ENCODE measurements around the gene LEMD1. TPM values are rescaled to one million over a fixed set of nuclear protein-coding genes. Genes with fewer than 3 reads are reported as not detected.

LEMD1 gene
- total RNA-seq, 1 donor from 2014 or later: not detected

DNA sequence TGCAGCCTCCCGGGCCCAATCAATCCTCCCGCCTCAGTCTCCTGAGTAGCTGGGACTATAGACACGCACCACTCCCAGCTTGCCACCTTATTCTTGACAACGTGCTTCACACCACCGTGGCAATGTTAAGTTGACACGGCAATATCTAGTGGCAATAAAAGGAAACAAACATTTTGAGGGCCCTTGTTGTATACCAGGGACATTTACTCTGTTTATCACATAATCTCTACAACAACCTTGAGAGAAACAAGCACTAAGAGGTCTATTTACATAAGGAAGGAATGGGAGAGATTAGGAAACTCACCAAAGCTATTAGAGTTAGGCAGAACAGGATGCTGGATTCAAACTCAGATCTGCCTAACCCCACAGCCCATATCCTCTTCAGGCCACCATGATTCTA, 68.2 kb downstream of the LEMD1 start:
- Histone ChIP-seq H3K9me3 (no peaks in the 10 kb centered on the region), H3K36me3 (no peaks in the 10 kb centered on the region), H3K27ac (no peak overlapping the region), H3K4me3 (no peak overlapping the region), H3K27me3 (no peaks in the 10 kb centered on the region), H3K4me1 (peaks cover 9% of the 10 kb centered on the region)
- TF ChIP-seq, protein P1, sequence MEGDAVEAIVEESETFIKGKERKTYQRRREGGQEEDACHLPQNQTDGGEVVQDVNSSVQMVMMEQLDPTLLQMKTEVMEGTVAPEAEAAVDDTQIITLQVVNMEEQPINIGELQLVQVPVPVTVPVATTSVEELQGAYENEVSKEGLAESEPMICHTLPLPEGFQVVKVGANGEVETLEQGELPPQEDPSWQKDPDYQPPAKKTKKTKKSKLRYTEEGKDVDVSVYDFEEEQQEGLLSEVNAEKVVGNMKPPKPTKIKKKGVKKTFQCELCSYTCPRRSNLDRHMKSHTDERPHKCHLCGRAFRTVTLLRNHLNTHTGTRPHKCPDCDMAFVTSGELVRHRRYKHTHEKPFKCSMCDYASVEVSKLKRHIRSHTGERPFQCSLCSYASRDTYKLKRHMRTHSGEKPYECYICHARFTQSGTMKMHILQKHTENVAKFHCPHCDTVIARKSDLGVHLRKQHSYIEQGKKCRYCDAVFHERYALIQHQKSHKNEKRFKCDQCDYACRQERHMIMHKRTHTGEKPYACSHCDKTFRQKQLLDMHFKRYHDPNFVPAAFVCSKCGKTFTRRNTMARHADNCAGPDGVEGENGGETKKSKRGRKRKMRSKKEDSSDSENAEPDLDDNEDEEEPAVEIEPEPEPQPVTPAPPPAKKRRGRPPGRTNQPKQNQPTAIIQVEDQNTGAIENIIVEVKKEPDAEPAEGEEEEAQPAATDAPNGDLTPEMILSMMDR (IDR thresholded peaks at IDR 0.05): no peak
- TF ChIP-seq POLR2AphosphoS5 (IDR thresholded peaks at IDR 0.05; ENCODE audit: insufficient read depth in 1 of 2, low read depth in 1 of 2) (no peak), POLR2A (IDR thresholded peaks at IDR 0.05) (no peak)
- intact Hi-C loops (cut with DNase I): no loop called here
- no peak for DNase-seq (ENCODE audit: extremely low spot score in 2 of 2)

DNA sequence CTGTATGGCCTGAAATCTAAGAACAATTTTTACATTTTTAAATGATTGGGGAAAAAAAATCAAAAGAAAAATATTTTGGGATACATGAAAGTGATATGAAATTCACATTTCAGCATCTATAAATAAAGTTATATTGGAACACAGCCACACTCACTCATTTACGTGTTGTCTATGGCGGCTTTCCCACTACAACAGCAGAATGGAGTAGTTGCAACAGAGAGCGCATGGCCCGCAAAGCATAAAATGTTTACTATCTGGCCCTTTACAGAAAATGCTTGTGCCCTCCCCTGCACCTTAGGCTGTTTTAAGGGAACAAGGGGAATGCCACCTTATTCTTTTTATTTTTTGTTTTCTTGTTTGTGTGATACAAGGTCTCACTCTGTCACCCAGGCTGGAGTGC, 68.7 kb downstream of the LEMD1 start:
- Histone ChIP-seq H3K4me1 (peaks cover 9% of the 10 kb centered on the region), H3K36me3 (no peaks in the 10 kb centered on the region), H3K9me3 (no peaks in the 10 kb centered on the region), H3K27ac (no peak overlapping the region), H3K27me3 (no peaks in the 10 kb centered on the region), H3K4me3 (no peak overlapping the region)
- no peak for DNase-seq (ENCODE audit: extremely low spot score in 2 of 2)
- intact Hi-C loops (cut with DNase I): no loop called here
- TF ChIP-seq, protein P1 (IDR thresholded peaks at IDR 0.05): no peak
- TF ChIP-seq POLR2A (IDR thresholded peaks at IDR 0.05) (no peak), POLR2AphosphoS5 (IDR thresholded peaks at IDR 0.05; ENCODE audit: insufficient read depth in 1 of 2, low read depth in 1 of 2) (no peak)

DNA sequence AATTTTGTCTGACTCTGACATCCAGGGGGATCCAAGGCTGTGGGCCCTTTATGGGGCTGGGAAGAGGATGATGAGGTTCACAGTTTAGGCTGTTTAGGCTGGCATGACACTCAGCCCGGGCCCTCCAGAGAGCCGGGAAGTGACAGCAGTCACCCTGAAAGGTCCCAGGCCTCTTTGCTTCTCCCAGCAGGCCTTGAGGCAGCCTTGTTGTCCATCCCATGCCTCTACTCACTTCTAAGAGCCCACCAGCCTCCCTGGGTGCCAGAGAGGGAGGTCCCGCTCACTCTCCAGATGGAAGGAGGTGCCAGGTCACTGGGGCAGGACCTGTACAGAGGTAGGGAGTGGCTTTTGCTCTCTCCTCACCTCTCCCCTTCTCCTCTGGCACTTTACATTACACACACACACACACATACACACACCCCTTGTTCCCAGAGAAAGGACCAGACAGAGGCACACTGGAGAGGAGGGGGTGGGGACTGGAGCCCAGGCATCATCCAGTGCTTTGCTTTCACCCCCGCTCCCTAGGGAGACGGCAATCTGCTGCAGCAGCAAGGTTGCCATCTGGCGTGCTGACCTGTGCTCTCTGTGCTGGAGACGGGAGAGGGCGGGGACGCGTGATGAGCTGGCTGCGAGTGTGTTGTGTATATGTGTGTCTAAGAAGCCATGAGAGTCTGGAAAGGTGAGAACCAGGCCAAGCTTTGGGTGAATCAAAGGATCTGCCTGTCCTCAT, 69.7 kb downstream of the LEMD1 start:
- no peak overlapping the region for H3K27ac ChIP-seq
- no peaks in the 10 kb centered on the region for H3K36me3 ChIP-seq
- no peak for DNase-seq (ENCODE audit: extremely low spot score in 2 of 2)
- H3K4me1 ChIP-seq: peaks cover 8% of the 10 kb centered on the region
- intact Hi-C loops (cut with DNase I): no loop called here
- TF ChIP-seq, protein P1 (IDR thresholded peaks at IDR 0.05): no peak
- TF ChIP-seq POLR2A (IDR thresholded peaks at IDR 0.05) (no peak), POLR2AphosphoS5 (IDR thresholded peaks at IDR 0.05; ENCODE audit: insufficient read depth in 1 of 2, low read depth in 1 of 2) (no peak)
- no peaks in the 10 kb centered on the region for H3K27me3 ChIP-seq
- no peak overlapping the region for H3K4me3 ChIP-seq
- H3K9me3 ChIP-seq: no peaks in the 10 kb centered on the region

DNA sequence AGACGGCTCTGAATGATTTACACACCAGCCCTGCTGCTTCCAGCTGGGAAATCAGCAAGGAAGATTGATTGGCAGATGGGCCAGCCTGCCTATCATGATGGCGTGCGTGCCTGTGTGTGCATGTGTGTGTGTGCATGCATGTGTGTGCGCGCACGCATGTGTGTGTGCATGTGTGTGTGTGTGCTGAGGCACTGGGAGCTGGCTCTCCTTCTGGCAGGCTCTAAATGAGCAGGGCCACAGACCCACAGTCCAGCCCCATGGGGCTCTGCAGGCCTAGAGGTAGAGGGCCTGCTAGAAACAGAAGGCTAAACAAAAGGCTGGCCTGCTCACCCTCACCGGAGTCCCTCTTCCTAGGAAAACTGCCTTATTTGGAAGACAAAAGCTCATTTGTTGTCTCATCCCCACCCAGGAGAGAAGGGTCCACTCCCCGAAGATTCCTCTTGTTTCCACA, 71.1 kb downstream of the LEMD1 start:
- no peaks in the 10 kb centered on the region for H3K4me1 ChIP-seq
- TF ChIP-seq, protein P1 (IDR thresholded peaks at IDR 0.05): no peak
- TF ChIP-seq POLR2AphosphoS5 (IDR thresholded peaks at IDR 0.05; ENCODE audit: insufficient read depth in 1 of 2, low read depth in 1 of 2) (no peak), POLR2A (IDR thresholded peaks at IDR 0.05) (no peak)
- DNase-seq (ENCODE audit: extremely low spot score in 2 of 2): no peak
- no peaks in the 10 kb centered on the region for H3K9me3 ChIP-seq
- intact Hi-C loops (cut with DNase I): no loop called here
- H3K4me3 ChIP-seq: no peak overlapping the region
- H3K27me3 ChIP-seq: no peaks in the 10 kb centered on the region
- H3K27ac ChIP-seq: no peak overlapping the region
- no peaks in the 10 kb centered on the region for H3K36me3 ChIP-seq

DNA sequence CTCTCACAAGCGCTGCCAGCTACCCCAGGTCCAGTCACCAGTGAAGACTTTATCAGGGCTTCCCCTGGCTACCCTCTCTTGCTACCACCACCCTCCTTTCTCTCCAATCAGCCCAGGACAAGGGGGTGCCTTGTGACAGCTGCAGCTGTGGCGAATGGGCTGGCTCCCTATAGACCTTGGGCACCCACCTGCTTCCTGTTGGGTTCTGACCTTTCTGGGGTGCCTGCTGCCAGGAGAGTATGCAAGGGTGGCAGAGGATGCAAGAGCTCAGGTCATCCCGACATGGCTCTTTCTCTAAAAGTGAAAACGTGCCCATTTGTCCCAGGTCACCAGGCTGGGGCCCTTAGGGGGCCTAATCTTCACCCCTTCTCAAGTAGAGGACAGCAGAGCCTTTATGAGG, 71.7 kb downstream of the LEMD1 start:
- no peak for DNase-seq (ENCODE audit: extremely low spot score in 2 of 2)
- intact Hi-C loops (cut with DNase I): no loop called here
- no peak for TF ChIP-seq POLR2A (IDR thresholded peaks at IDR 0.05)
- no peak for TF ChIP-seq POLR2AphosphoS5 (IDR thresholded peaks at IDR 0.05; ENCODE audit: insufficient read depth in 1 of 2, low read depth in 1 of 2)
- TF ChIP-seq, protein P1 (IDR thresholded peaks at IDR 0.05): no peak
- no peaks in the 10 kb centered on the region for H3K36me3 ChIP-seq
- no peaks in the 10 kb centered on the region for H3K4me1 ChIP-seq
- H3K4me3 ChIP-seq: no peak overlapping the region
- no peaks in the 10 kb centered on the region for H3K27me3 ChIP-seq
- H3K27ac ChIP-seq: no peak overlapping the region
- H3K9me3 ChIP-seq: no peaks in the 10 kb centered on the region

Measured in vagina (tissue), 2 donors.